IPS-NIHi11 (cell line): Measurements from ENCODE around the gene ZNF432.

Experiments used
- DNase-seq: peaks from one replicate; pipeline ENCODE4 v3.0.0; 2012; ENCODE audit warnings: mixed read lengths, low spot score

The ZNF432 gene

GRCh38 chr19:52007806-52008557 lies 40.7 kb downstream of the ZNF432 start, which contains the start of gene ZNF615:
TSS of gene ZNF615 (minus strand) at chr19:52008211. CDS start at chr19:52003711, 4,500 bp downstream.
- DNase-seq = peak; percentile 91

- peak; percentile 46 for DNase-seq
Observed at GRCh38 chr19:52007451-52007805, 41.2 kb downstream of the ZNF432 start.

GRCh38 chr19:51994048-51994644 lies 54.5 kb downstream of the ZNF432 start:
- no peak for DNase-seq

- no peak for DNase-seq
Observed at GRCh38 chr19:51993422-51993821, 55.2 kb downstream of the ZNF432 start.

GRCh38 chr19:51986309-51987291 lies 62.0 kb downstream of the ZNF432 start, which contains the start of gene ZNF350:
TSS of gene ZNF350 (minus strand) at chr19:51986840. CDS start at chr19:51974360, 12,480 bp downstream.
- DNase-seq = peak; percentile 87

- DNase-seq = no peak
Observed at GRCh38 chr19:51983361-51983760, 65.3 kb downstream of the ZNF432 start.
